ENCODE results near the gene PHACTR1.
"Not testable (repeated sequence)": the region's sequence is repeated elsewhere in the genome, so short reads cannot be mapped to it uniquely, and the experiment has no call there.

The PHACTR1 gene

DNA sequence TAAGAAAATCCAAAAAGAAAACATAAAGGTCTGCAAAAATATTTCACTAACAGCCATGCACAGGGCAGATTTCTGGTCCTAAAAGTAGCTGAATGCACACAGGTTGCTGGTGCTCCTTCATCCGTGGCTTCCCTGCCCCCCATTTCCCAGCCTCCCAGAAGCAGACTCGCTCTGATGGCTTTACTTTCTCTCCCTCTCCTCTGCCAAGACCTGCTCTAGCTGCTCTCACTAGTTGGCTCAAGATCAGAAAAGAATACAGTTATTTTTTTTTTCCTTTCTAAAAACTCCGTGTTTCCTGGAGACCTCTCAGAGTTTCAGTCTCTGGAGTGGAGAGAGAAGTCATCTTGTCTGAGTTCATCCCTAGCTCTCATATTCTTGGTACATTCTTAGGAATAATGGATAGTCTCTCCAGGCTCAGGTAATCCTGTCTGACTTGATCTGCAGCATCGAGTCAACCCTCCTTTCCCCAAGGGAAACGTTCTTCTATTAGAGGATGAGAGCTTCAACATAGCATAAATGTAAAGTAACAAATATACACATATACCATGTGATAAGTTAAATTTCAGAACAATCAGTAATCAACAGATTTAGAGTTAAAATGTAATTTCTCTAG is 397.5 kb downstream of the PHACTR1 start:
- no peak for DNase-seq (ENCODE audit: low spot score)

DNA sequence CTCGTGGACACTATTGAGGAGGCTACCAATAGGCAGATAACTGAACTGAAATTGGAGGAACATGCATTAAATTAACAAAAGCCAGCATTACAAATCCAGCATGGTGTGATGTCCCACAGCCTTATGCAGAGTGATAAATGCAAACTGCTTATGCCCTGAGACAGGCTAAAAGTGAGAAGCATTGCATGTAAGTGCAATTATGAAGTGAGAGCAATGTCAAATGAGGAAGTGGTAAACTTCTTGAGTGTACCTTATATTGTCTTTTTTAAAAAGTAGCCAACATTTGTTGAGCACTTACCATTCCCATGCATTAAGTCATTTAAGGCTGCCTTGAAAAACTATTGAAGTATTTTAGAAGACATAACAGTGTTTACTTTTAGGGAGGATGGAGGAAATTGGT is 399.6 kb downstream of the PHACTR1 start:
- DNase-seq (ENCODE audit: low spot score) = no peak

DNA sequence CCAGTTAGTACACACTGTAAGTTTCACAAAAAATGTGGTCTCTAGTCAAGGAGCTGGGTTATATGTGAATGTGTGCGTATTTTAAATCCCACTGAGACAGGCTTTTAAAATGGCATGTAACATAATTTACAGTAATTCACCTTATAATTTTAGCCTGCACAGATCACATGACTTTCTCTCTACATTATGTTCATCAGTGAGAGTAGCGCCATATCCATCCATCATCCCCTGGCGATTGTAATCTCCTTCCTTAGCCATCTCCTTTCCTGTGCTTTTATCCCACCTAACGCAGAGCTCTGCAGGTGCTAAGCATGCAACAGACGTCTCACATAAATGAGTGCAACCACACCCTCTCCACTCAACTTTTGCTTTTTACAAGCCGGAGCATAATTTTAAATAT is 401.0 kb downstream of the PHACTR1 start:
- no peak for DNase-seq (ENCODE audit: low spot score)

DNA sequence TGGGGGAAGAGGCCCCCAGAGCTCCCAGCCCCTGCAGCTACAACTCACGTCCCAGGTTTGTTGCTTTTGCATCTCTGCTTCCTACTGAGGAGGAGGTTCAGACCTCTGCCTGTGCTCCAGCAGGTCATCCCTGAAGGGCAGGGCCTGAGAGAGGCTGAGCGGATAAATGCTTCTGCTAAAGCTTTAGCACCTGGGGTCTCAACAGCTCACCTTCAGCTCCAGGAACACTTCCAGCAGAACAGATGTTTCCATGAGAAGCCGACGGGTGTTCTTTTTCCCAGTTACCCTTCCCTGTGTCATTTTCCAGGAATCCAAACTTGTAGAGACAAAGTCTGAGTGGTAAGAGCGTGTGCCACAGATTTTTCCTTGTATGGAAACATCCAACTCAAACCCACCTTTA is 403.0 kb downstream of the PHACTR1 start:
- DNase-seq (ENCODE audit: low spot score) = no peak

DNA sequence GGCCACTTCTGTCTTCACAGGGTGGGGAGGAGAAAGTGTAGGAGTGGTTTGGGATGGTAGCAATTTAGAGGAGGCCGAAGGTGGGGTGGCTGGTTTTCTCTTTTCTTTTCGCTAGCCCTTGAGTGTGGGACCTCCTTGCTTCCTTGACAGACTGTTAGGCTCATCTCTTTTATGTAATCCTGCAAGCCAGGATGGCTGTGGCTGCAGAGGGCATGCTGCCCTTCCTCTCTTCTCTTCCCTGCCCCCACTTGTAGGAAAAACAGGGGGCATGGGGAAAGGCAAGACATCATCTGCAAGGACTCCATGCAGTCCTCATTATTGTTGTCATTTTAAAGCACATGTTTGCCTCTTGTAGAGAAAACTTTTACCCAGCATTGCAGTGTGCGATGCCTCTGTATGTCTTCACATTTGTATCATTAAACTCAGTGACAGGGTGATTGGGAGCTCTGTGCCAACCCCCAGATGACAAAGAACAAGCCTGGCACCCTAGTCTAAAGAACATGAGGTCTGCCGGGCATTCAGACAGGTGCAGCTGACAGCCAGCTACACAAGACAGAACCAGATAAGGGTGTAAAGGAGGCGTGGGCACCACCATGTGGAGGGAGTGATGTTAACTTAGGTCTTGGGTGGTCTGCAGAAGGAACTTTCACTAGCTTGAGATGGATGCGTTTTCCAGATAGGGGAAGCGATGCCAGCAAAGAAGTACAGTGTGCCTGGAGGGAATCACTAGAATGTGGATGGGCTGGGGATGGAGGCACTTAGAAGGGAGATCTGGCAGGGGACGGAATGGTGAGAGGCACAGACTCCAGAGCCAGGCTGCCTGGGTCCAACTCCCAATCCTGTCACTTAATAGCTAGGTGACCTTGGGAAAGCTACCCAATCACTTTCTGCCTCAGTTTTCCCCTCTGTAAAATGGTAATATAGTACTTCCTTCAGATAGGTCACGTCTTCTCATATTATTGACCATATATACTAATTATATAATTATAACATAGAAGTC is 404.2 kb downstream of the PHACTR1 start:
- no peak for DNase-seq (ENCODE audit: low spot score)

DNA sequence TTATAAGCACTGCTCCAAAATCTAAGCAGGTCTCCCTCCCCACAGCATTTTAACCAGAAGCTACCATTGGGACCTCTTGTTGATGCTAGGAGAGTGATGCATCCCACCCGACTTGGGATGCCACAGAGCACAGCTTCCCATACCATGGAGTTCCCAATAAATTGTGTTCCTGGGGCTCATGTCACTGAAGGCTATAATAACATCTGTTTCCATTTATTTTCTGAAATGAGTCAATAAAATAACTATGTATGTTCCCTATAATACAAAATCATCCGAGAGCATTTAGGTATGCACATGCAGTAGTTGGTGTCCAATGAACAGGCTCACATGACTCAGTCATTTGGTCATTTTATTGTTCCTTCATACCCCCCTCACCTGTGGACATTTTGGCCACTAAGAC is 407.6 kb downstream of the PHACTR1 start:
- DNase-seq (ENCODE audit: low spot score) = no peak

DNA sequence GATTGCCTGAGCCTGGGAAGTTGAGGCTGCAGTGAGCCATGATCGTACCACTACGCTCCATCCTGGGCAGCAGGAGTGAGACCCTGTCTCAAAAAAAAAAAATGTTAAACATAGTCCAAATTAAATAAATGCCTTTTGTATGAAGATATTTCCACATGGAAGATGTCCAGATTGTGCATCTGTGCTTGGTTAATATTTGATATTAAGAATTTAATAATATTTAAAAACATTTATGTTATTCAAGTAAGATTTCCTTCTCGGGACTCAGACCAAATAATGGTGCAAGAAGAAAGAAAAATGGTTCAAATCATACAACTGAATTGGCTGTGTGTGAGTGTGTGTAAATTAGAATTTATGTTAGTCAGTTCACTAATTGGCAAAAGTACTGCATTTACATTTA is 409.3 kb downstream of the PHACTR1 start:
- DNase-seq (ENCODE audit: low spot score) = no peak

DNA sequence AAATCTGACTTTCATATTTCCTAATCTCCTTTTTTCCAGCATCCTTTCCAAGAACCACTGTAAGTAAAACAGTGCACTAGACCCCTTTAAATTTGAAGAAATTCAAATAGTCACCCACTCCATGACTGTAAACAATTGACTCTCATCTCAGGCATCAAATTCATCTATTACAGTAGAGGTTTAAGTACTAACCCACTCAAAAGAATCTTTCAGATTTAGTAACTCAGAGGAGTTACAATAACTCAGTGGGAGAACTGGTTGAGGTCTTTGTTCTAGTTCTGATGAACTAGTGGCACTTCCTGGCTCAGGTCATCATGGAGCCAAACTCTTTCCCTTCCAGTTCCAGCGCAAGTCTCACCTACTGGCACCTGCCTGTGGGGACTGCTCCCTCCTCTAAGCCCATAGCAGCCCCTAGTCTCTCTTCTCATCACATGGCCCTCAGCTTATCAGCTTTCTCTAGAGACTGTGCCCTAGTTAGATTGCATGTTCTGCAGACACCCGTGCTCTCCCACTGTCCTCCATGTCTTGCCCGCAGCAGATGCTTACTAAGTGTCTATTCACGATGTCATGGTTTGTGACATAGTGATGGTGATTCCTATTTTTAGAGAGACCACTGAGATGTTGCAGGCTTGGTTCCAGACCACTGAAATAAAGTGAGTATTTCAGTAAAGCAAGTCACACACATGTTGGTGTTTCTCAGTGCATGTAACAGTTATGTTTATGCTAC is 415.5 kb downstream of the PHACTR1 start:
- no peak for DNase-seq (ENCODE audit: low spot score)

DNA sequence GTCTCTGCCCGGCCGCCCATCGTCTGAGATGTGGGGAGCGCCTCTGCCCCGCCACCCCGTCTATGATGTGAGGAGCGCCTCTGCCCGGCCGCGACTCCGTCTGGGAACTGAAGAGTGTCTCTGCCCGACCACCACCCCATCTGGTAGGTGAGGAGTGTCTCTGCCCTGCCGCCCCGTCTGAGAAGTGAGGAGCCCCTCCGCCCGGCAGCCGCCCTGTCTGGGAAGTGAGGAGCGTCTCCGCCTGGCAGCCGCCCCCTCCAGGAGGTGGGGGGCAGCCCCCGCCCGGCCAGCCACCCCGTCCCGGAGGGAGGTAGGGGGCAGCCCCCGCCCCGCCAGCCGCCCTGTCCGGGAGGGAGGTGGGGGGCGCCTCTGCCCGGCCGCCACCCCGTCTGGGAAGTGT is 417.3 kb downstream of the PHACTR1 start:
- DNase-seq (ENCODE audit: low spot score) = not testable (repeated sequence)

DNA sequence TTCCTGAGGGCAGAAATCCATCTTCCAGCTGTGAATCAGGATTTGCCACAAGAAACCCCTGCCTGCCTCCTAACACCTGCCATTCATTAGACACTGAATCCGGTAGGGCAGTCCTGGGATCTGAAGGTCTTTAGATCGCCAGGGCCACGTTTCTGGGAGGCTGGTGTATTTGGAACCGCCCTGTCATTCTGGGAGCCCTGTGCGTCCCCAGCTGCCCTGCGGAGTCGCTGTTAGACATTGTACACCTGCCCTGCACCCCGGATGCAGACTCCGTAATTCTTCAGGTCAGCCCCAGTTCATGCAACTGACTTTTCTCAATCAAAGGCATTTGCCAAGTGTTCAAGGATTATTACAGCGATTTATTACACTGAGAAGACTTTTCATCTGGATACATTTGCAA is 418.6 kb downstream of the PHACTR1 start:
- no peak for DNase-seq (ENCODE audit: low spot score)

DNA sequence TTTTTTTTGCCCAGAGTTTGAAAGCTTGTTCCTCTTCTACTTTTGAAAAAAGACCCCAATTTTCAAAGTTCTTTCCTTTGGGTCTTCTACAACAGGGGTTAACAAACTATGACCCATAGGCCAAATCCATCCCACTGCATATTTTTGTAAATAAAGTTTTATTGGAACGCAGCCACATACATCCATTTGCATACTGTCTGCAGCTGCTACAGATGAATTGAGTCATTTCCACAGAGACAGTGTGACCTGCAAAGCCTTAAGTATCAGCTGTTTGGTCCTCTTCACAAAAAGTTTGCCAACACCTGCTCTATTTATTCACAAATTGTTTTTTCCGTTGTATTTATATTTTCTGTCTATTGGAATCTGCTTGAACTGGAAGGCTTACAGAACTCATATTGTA is 422.6 kb downstream of the PHACTR1 start:
- DNase-seq (ENCODE audit: low spot score) = no peak

DNA sequence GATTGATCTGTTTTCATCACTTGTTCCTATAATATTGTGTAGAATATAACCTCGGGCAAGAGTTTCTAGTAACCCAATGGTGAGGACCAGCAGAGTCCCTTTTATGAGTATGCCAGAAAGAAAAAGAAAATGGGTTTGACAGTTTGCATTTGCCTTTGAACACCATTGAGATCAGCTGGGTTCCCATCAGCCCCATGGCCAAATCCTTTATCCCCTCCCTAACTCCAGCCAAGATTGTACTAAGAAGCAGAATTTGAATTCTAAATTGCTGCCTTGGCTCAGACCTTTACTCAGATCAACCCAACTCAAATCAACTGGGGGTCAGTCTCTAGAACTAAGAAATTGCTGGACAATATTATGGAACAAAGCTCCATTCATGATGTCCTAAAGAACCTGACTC is 424.4 kb downstream of the PHACTR1 start:
- no peak for DNase-seq (ENCODE audit: low spot score)

DNA sequence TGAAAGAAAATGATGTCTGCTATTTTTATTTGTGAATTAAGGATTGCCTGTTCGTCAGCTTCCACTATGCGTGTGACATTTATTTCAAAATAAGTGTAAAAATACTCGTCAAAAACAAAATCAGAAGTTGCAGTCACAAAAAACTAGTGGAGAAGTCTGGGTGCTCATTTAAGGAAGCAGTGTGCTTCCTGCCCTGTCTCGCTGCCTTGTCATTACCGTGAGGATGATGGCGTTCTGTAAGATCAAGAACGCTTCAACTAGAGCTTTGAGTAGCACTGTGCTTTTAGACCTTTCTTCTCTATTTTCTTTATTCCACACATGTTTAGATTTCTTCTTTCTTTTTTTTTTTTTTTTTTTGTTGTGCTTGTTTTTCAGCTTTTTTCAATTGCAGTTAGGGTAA is 424.8 kb downstream of the PHACTR1 start:
- no peak for DNase-seq (ENCODE audit: low spot score)

DNA sequence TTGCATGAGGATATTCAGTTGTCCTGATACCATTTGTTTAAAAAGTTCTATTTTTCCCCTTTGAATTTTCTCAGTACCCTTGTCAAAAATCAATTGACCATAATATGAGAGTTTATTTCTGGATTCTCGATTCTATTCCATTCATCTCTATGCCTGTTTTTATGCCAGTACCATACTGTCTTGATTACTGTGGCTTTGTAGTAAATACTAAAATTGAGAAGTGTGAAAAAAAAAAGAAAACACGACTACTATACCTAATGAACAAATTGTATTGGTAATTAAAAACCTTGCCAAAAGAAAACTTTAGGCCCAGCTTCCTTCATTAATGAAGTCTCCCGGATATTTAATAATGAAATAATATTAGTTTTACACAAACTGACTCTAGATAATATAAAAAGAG is 426.0 kb downstream of the PHACTR1 start:
- no peak for DNase-seq (ENCODE audit: low spot score)

DNA sequence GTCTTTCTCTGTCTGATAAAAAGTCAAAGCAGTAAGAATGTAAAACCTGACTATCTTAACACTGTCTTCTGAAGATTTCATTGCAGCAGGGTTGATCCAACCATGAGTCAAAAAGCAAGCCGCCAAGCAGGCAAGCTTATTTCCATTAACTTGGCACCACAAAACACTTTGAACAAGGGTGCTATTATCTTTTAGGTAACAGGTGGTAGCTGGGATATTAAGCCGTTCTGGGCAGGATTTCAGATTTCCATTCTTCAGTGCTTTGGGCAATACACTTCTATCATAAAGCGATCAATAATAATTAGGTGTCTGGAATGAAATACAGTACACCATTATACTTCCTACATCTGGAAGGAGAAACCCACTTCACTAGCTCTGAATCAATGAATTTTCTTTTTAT is 429.9 kb downstream of the PHACTR1 start:
- no peak for DNase-seq (ENCODE audit: low spot score)

DNA sequence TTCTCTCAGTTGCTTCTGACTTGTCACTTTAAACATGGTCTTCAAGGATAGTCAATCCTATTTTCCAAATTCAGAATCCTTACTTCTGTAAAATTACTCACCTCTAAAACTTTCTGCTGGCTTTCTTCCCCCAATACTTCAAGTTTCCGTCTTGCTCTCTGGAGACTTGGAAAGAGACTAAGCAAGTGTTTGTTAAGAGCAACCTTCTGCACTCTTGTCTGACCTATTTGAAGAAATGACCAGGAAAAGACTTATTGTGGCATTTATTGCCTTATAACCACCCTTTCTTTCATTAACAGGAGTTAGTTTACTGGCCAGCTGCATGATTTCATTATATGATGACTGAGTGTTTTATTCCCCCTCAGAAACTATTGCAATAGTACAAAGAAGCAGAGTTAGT is 430.8 kb downstream of the PHACTR1 start:
- no peak for DNase-seq (ENCODE audit: low spot score)

DNA sequence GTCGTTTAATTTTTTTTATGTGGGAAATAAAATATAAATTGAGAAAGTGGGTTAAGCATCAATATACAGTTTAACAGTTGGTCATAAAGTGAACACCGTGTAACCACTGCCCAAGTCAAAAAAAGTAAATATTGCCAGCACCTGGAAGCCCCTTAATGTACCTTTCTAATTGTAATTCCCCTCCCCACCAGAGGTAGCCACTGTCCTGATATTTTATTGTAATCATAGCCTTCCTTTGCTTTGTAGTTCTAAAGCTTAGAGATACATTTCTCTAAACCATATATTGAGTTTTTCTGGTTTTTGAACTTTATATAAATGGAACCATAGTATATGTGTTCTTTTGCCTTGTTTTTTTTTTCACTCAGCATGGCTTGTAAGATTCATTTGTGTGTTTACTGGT is 431.2 kb downstream of the PHACTR1 start:
- DNase-seq (ENCODE audit: low spot score) = no peak

DNA sequence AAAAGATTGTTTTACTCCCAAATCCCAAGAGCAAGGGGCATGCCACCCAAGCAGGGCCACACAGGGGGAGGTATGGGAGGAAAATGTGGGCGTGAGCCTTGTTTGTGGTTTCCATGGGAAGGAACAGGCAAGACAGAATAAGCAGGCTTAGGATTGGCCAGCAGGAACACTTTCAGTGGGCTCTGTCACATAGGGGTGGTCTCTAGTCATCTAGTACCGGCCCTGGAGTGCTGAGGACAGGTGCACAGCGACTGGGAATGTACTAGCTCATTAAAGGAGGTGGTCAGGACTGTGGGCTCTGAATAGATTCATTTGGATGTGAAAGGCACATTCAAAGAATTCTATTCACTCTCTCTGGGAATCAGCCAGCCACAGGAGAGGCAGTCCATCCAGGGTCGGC is 436.2 kb downstream of the PHACTR1 start:
- no peak for DNase-seq (ENCODE audit: low spot score)

DNA sequence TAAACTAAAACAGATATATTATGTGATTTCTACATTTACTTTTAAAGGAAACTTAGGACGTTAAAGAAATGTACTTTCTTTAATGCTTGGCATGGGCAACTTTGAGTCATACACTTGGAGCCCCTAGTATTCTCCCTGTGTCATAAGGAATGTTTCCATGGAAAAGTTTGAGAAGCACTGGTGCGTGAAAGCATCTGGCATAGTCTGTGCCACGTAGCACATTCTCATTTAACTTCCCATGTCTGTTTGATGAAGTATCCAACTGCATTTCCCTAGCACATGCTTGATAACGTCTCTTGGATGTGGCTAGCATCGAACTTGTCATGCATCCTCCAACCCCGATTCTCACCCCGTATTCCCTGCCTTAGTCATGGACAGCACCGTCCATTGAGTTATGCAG is 439.8 kb downstream of the PHACTR1 start:
- no peak for DNase-seq (ENCODE audit: low spot score)

DNA sequence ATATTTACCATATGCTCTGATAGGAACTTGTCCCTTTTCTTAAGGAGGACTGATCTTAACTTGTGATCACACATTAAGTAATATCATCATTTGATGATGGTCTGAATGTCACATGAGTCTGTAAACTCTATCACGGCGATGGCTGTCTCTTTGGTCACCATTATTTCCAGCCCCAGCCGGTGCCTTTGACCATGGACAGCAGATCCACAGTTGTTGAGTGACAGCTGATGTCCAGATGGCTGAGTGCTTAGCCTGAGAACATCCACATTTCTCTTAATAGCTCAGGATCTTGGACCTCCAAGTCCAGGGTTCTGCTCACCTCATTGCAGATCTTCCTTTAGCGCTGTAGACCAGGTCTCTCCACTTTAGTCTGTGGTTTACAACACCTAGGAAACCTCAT is 440.7 kb downstream of the PHACTR1 start:
- no peak for DNase-seq (ENCODE audit: low spot score)

DNA sequence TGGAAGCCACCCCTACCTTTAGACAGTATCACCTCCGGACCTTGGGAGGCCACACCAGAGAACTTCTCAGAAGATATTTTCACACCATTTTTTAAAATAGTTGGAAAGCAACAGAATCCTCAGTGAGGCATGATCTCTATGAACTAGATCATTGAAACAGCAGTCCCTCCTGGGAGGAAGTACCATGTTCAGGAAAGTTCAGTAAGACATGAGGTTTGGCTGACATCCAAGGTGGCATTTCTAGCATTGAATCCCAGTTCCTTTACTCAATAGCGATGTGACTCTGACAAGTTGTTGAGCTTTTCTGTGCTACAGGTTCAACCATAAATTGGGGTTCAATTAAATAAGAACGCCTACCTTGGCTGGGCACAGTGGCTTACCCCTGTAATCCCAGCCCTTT is 442.7 kb downstream of the PHACTR1 start:
- no peak for DNase-seq (ENCODE audit: low spot score)

DNA sequence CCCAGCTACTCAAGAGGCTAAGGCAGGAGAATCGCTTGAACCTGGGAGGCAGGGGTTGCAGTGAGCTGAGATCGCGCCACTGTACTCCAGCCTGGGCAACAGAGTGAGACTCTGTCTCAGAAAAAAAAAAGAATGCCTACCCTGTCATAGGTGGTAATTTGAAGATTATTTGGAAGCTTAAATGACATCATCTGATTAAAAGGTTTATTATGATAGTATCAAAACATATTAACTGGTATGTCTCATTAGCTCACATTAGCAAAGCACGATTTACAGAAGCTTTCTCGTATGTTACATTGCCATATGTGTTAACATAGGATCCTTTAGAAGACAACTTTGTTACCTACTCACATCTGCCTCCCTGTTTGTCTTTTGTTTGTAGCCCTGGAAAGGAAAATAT is 443.3 kb downstream of the PHACTR1 start:
- not testable (repeated sequence) for DNase-seq (ENCODE audit: low spot score)

Data from CD4-positive, alpha-beta T cell treated with Interleukin-15 for 4 hours (primary cell).